D721Med (cell line): ENCODE measurements around the gene EHBP1L1.

Source experiments
- DNase-seq: peaks from one replicate; pipeline ENCODE4 v3.0.0; 2011; ENCODE audit warnings: low spot score; ENCODE audit not compliant: insufficient read length
- FAIRE-seq: peaks from 2 replicates; lab custom pipeline; 2011; peaks lifted over from hg19 to GRCh38; lab: Jason Lieb, UNC
- TF ChIP-seq, protein P1 (sequence below): IDR thresholded peaks from 2 replicates; pipeline ENCODE4 v1.5.1; 2012; ENCODE audit warnings: mild to moderate bottlenecking, control low read depth; ENCODE audit not compliant: insufficient read depth; ENCODE audit errors: missing control alignments

Gene EHBP1L1

GRCh38 chr11:65554057-65554818 is 21.6 kb upstream of the EHBP1L1 start:
- TF ChIP-seq, protein P1, sequence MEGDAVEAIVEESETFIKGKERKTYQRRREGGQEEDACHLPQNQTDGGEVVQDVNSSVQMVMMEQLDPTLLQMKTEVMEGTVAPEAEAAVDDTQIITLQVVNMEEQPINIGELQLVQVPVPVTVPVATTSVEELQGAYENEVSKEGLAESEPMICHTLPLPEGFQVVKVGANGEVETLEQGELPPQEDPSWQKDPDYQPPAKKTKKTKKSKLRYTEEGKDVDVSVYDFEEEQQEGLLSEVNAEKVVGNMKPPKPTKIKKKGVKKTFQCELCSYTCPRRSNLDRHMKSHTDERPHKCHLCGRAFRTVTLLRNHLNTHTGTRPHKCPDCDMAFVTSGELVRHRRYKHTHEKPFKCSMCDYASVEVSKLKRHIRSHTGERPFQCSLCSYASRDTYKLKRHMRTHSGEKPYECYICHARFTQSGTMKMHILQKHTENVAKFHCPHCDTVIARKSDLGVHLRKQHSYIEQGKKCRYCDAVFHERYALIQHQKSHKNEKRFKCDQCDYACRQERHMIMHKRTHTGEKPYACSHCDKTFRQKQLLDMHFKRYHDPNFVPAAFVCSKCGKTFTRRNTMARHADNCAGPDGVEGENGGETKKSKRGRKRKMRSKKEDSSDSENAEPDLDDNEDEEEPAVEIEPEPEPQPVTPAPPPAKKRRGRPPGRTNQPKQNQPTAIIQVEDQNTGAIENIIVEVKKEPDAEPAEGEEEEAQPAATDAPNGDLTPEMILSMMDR = no peak
- no peak for FAIRE-seq
- no peak for DNase-seq

DNA sequence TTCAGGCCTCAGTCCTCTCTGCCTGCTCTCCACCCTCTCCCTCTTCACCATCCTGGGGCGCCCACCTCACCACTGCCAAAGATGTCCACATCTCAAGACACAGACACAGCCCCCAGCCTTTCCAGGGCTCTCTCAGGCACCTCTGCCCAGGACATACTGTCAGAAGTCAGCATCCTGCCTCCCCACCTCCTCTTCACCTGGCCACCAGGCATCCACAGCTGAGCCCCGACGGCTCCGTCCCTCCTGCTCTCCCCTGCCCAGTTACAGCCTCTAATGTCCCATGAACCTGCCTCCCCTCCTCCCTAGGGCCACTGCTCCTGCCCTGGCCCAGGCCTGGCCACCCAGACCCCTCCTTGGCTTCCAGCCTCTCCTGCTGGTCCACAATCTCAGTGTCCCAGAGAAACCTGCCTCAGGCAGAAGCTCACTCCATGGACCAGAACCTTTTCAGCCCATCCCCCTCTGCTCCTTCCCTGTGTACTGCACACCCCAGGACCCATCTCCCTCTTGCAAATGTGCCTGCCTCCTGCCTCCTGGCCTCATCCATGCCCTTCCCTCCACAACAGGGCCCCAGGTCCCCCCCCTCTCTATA is 20.9 kb upstream of the EHBP1L1 start:
- FAIRE-seq (no peak), DNase-seq (no peak)
- TF ChIP-seq, protein P1 = no peak

DNA sequence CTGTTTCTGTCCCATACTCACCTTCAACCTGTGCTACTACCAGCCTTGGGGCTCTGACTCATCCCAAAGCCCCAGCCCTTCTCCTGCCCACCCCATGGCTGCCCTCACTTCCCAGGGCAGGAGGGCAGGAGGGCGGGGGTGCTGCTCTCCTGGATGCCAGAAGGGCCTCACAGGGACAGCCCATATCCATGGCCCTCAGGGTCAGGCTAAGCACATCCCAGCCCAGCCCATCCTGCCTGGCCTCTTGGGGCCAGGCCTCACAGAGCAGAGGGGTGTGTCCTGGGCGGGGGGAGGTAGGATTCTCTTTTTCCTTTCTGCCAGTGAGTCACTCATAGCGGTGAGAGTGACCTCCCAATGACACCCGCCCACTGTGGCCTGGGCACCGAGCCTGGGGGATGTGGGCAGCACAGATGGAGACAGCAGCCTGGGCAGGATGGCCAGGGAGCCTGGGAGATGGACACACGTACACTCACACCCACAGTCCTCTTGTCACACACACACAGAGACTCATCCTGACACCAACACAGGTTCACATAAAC is 20.1 kb upstream of the EHBP1L1 start:
- FAIRE-seq = no peak
- no peak for DNase-seq
- TF ChIP-seq, protein P1 = no peak

GRCh38 chr11:65556470-65557279 is 19.2 kb upstream of the EHBP1L1 start:
- FAIRE-seq = no peak
- DNase-seq = no peak

GRCh38 chr11:65557280-65558001 is 18.4 kb upstream of the EHBP1L1 start:
- DNase-seq = no peak

More at GRCh38 chr11:65556470-65557279, 19.2 kb upstream of the EHBP1L1 start:
- TF ChIP-seq, protein P1 = no peak

More at GRCh38 chr11:65557280-65558001, 18.4 kb upstream of the EHBP1L1 start:
- no peak for FAIRE-seq
- TF ChIP-seq, protein P1 = no peak
